Measurements from ENCODE around the gene ATXN7L3. TPM values are rescaled to one million over a fixed set of nuclear protein-coding genes. Genes with fewer than 3 reads are reported as not detected.

ATXN7L3 gene
- total and polyA plus RNA-seq, 9 of the 15 experiments (the other 6 are each of a cell fraction or from before 2014, with no cell fraction given) = 0.62 to 66.1 (median 33.2) TPM

DNA sequence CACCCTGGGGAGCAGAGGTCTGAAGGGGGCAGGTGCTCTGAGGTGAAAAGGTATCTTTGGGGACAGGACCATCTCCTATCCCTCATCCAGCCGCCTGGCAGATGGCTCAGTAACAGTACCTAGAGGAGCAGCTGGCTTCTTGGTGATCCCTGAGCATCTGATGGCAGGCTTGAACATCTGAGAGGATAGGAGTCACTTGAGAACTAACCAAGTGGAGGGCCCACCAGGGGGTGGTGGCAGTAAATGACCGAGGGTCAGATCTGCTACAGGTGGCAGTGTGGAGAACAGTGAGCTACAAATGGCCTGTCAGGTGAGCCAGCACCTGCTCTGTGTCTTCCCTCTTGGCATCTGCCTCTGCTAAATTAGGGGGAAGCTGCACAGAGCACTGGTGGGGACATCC is 44.2 kb downstream of the ATXN7L3 start:
- peaks cover 23% of the 10 kb centered on the region for H3K79me2 ChIP-seq (ENCODE audit: control insufficient read depth, insufficient read depth, low read length)
- intact Hi-C loops (cut with micrococcal nuclease) (no loop called here), in situ Hi-C loops (cut with MboI) (no loop called here)
- H3K27me3 ChIP-seq (ENCODE audit: control insufficient read depth in 2 of 2, insufficient read depth in 2 of 2, low read length in 2 of 2) = no peaks in the 10 kb centered on the region
- FAIRE-seq = no peak
- peaks cover 72% of the 10 kb centered on the region for H3K36me3 ChIP-seq (ENCODE audit: control insufficient read depth, insufficient read depth, low read length)
- H3K4me1 ChIP-seq (replicated peaks in 1 of 2; ENCODE audit: control insufficient read depth in 2 of 2, insufficient read depth in 2 of 2, low read length in 2 of 2) = peaks cover 25 to 26% of the 10 kb centered on the region in 2 experiments
- H3K9ac ChIP-seq (ENCODE audit: insufficient read depth in 1 of 2, low read depth in 2 of 2, low read length in 2 of 2) = no peak overlapping the region
- no peak overlapping the region for H3K4me2 ChIP-seq (ENCODE audit: insufficient read depth, low read length)
- BruUV-seq (replicated peaks) = no TSS peak
- H3K27ac ChIP-seq (ENCODE audit: extremely low read depth, low read depth, low read length) = no peak overlapping the region; the same call in 2 of the 3 replicates
- H3K9me3 ChIP-seq (replicated peaks; ENCODE audit: control insufficient read depth, insufficient read depth, low read depth, low read length) = no peaks in the 10 kb centered on the region
- H2AFZ ChIP-seq (ENCODE audit: low read depth, low read length) = no peak overlapping the region
- no peak overlapping the region for H3K4me3 ChIP-seq
- H3K9me1 ChIP-seq (ENCODE audit: control insufficient read depth, insufficient read depth, low read length) = no peaks in the 10 kb centered on the region
- peaks cover 8% of the 10 kb centered on the region; the same call in 1 of the 2 replicates for H4K20me1 ChIP-seq (replicated peaks; ENCODE audit: control insufficient read depth, insufficient read depth, low read length)
- CTCF ChIA-PET (ENCODE audit: low intra/inter-chr PET ratio) = no interaction called here
- ATAC-seq = no peak
- no peak for TF ChIP-seq ERF (CRISPR knock-in tag; IDR thresholded peaks at IDR 0.05)
- TF ChIP-seq, protein P1, sequence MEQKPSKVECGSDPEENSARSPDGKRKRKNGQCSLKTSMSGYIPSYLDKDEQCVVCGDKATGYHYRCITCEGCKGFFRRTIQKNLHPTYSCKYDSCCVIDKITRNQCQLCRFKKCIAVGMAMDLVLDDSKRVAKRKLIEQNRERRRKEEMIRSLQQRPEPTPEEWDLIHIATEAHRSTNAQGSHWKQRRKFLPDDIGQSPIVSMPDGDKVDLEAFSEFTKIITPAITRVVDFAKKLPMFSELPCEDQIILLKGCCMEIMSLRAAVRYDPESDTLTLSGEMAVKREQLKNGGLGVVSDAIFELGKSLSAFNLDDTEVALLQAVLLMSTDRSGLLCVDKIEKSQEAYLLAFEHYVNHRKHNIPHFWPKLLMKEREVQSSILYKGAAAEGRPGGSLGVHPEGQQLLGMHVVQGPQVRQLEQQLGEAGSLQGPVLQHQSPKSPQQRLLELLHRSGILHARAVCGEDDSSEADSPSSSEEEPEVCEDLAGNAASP (IDR thresholded peaks at IDR 0.05) = no peak
- WGBS (ENCODE audit: insufficient coverage, low coverage, missing lambda C conversion rate) = 94% methylated on average over 2 of the region's 2 CpGs
- no peak for DNase-seq (ENCODE audit: extremely low read depth in 1 of 4, low spot score in 3 of 4)
- POLR2A ChIA-PET = interaction anchor here (0.8 to 1.3 kb wide), 5 partner anchors 11 to 216 kb away, joined by 3 to 5 read pairs (median 3); no protein-coding TSS in a partner anchor

DNA sequence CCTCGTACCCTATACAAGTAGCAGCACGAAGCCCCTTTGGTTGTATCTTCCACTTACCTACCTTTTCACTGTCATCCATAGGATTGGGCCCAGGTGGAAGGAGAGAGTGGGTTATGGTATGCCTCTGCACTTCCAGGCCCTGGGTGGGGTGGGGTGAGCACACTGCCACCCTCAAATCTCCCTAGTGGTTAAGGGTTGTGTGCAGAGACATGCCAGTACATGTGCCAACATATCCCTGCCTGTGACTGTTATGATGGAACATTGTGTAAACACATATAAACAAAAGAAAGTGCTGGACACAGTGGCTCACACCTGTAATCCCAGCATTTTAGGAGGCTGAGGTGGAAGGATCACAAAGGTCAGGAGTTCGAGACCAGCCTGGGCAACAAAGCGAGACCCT is 46.8 kb downstream of the ATXN7L3 start:
- intact Hi-C loops (cut with micrococcal nuclease) = no loop called here
- no peak for FAIRE-seq
- Histone ChIP-seq H3K4me3 (no peak overlapping the region), H3K9me1 (ENCODE audit: control insufficient read depth, insufficient read depth, low read length) (no peaks in the 10 kb centered on the region), H2AFZ (ENCODE audit: low read depth, low read length) (no peak overlapping the region), H3K4me1 (replicated peaks in 1 of 2; ENCODE audit: control insufficient read depth in 2 of 2, insufficient read depth in 2 of 2, low read length in 2 of 2) (peaks cover 15 to 16% of the 10 kb centered on the region in 2 experiments; a peak in 4 of 5 replicates), H3K27ac (ENCODE audit: extremely low read depth, low read depth, low read length) (no peak overlapping the region), H4K20me1 (replicated peaks; ENCODE audit: control insufficient read depth, insufficient read depth, low read length) (peaks cover 17% of the 10 kb centered on the region), H3K27me3 (ENCODE audit: control insufficient read depth in 2 of 2, insufficient read depth in 2 of 2, low read length in 2 of 2) (no peaks in the 10 kb centered on the region), H3K36me3 (ENCODE audit: control insufficient read depth, insufficient read depth, low read length) (peaks cover 87% of the 10 kb centered on the region), H3K79me2 (ENCODE audit: control insufficient read depth, insufficient read depth, low read length) (peaks cover 43% of the 10 kb centered on the region), H3K9ac (ENCODE audit: insufficient read depth in 1 of 2, low read depth in 2 of 2, low read length in 2 of 2) (peak overlapping the region in 1 of 2 experiments; percentile 24; a peak in 1 of 4 replicates), H3K4me2 (ENCODE audit: insufficient read depth, low read length) (no peak overlapping the region), H3K9me3 (replicated peaks; ENCODE audit: control insufficient read depth, insufficient read depth, low read depth, low read length) (no peaks in the 10 kb centered on the region)
- ChIA-PET POLR2A (interaction anchor here (0.6 kb wide), 2 partner anchors 129 to 421 kb away, joined by 3 read pairs; no protein-coding TSS in a partner anchor), CTCF (ENCODE audit: low intra/inter-chr PET ratio) (no interaction called here)
- in situ Hi-C loops (cut with MboI) = no loop called here
- TF ChIP-seq ZSCAN29 (IDR thresholded peaks at IDR 0.05) (no peak), NR2F6 (CRISPR knock-in tag; IDR thresholded peaks at IDR 0.05) (no peak), TAF9B (IDR thresholded peaks at IDR 0.05; ENCODE audit: partially characterized antibody) (no peak), KDM5B (IDR thresholded peaks at IDR 0.05; ENCODE audit: insufficient replicate concordance, low read depth, low read length) (no peak)
- TF ChIP-seq, protein P2, sequence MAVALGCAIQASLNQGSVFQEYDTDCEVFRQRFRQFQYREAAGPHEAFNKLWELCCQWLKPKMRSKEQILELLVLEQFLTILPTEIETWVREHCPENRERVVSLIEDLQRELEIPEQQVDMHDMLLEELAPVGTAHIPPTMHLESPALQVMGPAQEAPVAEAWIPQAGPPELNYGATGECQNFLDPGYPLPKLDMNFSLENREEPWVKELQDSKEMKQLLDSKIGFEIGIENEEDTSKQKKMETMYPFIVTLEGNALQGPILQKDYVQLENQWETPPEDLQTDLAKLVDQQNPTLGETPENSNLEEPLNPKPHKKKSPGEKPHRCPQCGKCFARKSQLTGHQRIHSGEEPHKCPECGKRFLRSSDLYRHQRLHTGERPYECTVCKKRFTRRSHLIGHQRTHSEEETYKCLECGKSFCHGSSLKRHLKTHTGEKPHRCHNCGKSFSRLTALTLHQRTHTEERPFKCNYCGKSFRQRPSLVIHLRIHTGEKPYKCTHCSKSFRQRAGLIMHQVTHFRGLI (CRISPR knock-in tag; IDR thresholded peaks at IDR 0.05) = no peak
- TF ChIP-seq, protein P3, sequence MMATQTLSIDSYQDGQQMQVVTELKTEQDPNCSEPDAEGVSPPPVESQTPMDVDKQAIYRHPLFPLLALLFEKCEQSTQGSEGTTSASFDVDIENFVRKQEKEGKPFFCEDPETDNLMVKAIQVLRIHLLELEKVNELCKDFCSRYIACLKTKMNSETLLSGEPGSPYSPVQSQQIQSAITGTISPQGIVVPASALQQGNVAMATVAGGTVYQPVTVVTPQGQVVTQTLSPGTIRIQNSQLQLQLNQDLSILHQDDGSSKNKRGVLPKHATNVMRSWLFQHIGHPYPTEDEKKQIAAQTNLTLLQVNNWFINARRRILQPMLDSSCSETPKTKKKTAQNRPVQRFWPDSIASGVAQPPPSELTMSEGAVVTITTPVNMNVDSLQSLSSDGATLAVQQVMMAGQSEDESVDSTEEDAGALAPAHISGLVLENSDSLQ (IDR thresholded peaks at IDR 0.05) = no peak
- no TSS peak for BruUV-seq (replicated peaks)
- WGBS (ENCODE audit: insufficient coverage, low coverage, missing lambda C conversion rate) = 100% methylated on average over 4 of the region's 4 CpGs
- no peak for ATAC-seq
- DNase-seq (ENCODE audit: extremely low read depth in 1 of 4, low spot score in 3 of 4) = no peak

Measured in K562 (cell line).